Tibial nerve (tissue), 4 donors: ENCODE measurements around the gene PKD2. TPM values are rescaled to one million over a fixed set of nuclear protein-coding genes. Genes with fewer than 3 reads are reported as not detected.
A peak's percentile ranks its signal among the peaks of the same experiment; 100 is the strongest.

ENCODE experiments used
- DNase-seq, 2 donors: peaks; one replicate each; pipeline ENCODE4 v3.0.0-alpha.2; 2019; ENCODE audit warnings: low spot score in 2 of 2
- H3K27ac ChIP-seq, 4 donors: fragments of 200-600 bp; sonication (generic) in 3 of 4; one replicate each; pipeline ENCODE4 v1.5.1; 2017 to 2019; ENCODE audit warnings: mild to moderate bottlenecking in 1 of 4
- H3K27me3 ChIP-seq, 2 donors: fragments of 200-600 bp; sonication (generic) in 1 of 2; one replicate each; pipeline versions ENCODE4 v1.5.1 to v1.6.0; 2017 to 2019
- H3K36me3 ChIP-seq, 3 donors: fragments of 200-600 bp; sonication (generic); one replicate each; pipeline ENCODE4 v1.5.1; 2018 to 2019
- H3K4me1 ChIP-seq, 4 donors: fragments of 200-600 bp; sonication (generic) in 3 of 4; one replicate each; pipeline ENCODE4 v1.5.1; 2017 to 2019
- H3K4me3 ChIP-seq, 4 donors: fragments of 200-600 bp; sonication (generic) in 3 of 4; one replicate each; pipeline ENCODE4 v1.5.1; 2017 to 2019; ENCODE audit warnings: mild to moderate bottlenecking in 1 of 4, moderate library complexity in 1 of 4
- H3K9me3 ChIP-seq, 4 donors: fragments of 200-600 bp; sonication (generic) in 3 of 4; one replicate each; pipeline ENCODE4 v1.5.1; 2017 to 2019
- EP300 ChIP-seq, 2 donors: sonication (generic); formaldehyde crosslinking; IDR thresholded peaks; one replicate each; pipeline ENCODE4 v1.6.1; 2017; ENCODE audit warnings: antibody characterized with exemption in 2 of 2, mild to moderate bottlenecking in 1 of 2
- POLR2A ChIP-seq, 2 donors: fragments of 450-650 bp; IDR thresholded peaks; one replicate each; pipeline ENCODE4 v1.6.1; 2017; ENCODE audit warnings: antibody characterized with exemption in 2 of 2, mild to moderate bottlenecking in 2 of 2, moderate library complexity in 2 of 2
- WGBS, 2 donors: methylation state at CpG; one replicate each; pipeline ENCODE4 v1.1.5; 2018; 5-methylcytosine and 5-hydroxymethylcytosine counted together
- total RNA-seq, 4 donors: library from RNA; depleted of rRNA; stranded (reverse); fragments of >200 nt; gene quantifications; one replicate each; pipeline ENCODE4 v1.1.0, GENCODE V29; 2016
- TF ChIP-seq, protein P1 (sequence below), 5 experiments: fragments of 200-600 bp in 3 of 5; fragments of 450-650 bp in 2 of 5; sonication (generic) in 3 of 5; IDR thresholded peaks; one replicate each; pipeline ENCODE4 v1.5.1; 2016 to 2019; ENCODE audit warnings: antibody characterized with exemption in 5 of 5, mild to moderate bottlenecking in 3 of 5, moderate library complexity in 2 of 5

Gene PKD2
- total RNA-seq, 4 donors from 2014 or later, result 92.7 to 117 (median 94.7) TPM

DNA sequence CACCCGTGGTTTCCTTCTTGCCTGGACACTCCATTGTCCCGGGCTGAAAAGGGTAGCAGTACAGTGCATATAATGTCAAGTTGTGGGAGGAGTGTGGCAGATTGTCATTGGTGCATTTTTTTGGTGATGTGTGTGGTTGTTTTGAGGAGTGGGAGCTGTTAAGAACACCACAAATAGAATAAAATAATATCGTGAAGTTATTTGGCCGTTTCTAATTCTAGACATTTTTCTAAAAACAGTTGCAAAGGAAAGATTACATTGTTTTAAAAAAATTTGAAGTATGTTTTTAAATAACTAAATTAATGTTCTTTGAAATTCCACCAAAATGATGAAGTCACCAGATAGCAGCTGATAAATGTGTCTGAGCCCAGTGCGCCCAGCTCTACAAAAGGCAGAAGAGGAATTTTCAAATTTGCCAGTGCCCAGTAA is 1.3 kb downstream of the PKD2 start:
- TF ChIP-seq POLR2A (IDR thresholded peaks at IDR 0.05), result no peak
- TF ChIP-seq, protein P1, sequence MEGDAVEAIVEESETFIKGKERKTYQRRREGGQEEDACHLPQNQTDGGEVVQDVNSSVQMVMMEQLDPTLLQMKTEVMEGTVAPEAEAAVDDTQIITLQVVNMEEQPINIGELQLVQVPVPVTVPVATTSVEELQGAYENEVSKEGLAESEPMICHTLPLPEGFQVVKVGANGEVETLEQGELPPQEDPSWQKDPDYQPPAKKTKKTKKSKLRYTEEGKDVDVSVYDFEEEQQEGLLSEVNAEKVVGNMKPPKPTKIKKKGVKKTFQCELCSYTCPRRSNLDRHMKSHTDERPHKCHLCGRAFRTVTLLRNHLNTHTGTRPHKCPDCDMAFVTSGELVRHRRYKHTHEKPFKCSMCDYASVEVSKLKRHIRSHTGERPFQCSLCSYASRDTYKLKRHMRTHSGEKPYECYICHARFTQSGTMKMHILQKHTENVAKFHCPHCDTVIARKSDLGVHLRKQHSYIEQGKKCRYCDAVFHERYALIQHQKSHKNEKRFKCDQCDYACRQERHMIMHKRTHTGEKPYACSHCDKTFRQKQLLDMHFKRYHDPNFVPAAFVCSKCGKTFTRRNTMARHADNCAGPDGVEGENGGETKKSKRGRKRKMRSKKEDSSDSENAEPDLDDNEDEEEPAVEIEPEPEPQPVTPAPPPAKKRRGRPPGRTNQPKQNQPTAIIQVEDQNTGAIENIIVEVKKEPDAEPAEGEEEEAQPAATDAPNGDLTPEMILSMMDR (IDR thresholded peaks at IDR 0.05), result no peak
- no peak for TF ChIP-seq EP300 (IDR thresholded peaks at IDR 0.05)
- peak overlapping the region in 3 of 4 donors; percentile 88 to 98 (median 96) for H3K27ac ChIP-seq
- peak overlapping the region; percentile 73 to 93 (median 84) for H3K4me3 ChIP-seq
- no peak for DNase-seq
- H3K4me1 ChIP-seq, result peaks cover 5 to 75% (median 24%) of the 10 kb centered on the region in 4 donors
- WGBS, 2 donors, result 4 to 11% methylated on average over 5 of the region's 5 CpGs
- no peaks in the 10 kb centered on the region for H3K27me3 ChIP-seq
- no peaks in the 10 kb centered on the region for H3K36me3 ChIP-seq
- no peaks in the 10 kb centered on the region for H3K9me3 ChIP-seq

DNA sequence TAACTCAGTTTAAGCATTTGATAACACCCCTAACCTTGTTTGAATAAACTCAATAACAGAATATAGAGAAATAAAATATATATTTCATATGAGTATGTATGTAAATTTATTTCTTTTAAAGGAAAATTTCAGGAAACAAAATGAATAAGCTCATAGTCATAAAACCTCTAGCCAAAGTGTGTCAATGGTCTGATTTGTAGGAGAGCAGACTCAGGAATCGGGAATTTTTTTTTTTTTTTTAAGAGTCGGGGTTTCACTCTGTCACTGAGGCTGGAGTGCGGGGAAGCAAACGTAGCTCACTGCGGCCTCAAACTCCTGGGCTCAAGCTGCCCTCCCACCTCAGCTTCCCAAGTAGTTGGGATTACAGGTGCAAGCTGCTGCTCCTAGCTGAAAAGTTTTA is 2.4 kb downstream of the PKD2 start:
- Histone ChIP-seq H3K4me3 (no peak overlapping the region), H3K27me3 (no peaks in the 10 kb centered on the region), H3K36me3 (no peaks in the 10 kb centered on the region), H3K27ac (peak overlapping the region in 2 of 4 donors; percentile 48 to 61), H3K9me3 (no peaks in the 10 kb centered on the region), H3K4me1 (peaks cover 5 to 84% (median 24%) of the 10 kb centered on the region in 4 donors)
- DNase-seq, result no peak
- WGBS, 2 donors, result 67 to 71% methylated on average over 5 of the region's 5 CpGs
- no peak for TF ChIP-seq EP300 (IDR thresholded peaks at IDR 0.05)
- TF ChIP-seq, protein P1 (IDR thresholded peaks at IDR 0.05), result no peak
- no peak for TF ChIP-seq POLR2A (IDR thresholded peaks at IDR 0.05)

DNA sequence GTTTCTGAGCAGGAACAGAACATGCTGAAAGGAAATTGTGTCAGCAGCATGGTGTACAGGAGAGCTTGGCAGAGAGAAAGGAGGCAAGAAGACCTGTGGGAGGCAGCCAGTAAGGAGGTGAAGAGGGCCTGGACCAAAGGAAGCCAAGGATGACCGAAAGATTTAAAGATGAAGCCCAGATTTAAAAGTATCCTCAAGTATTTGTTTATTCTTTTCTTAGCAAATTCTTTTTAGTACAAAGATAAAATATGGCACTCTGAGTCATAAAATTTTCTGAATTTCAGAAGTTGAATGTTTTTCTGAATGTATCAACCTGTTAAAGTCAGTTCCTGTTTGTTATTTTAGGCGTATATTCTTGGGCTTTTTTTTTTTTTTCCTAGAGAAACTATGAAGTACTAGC is 3.5 kb downstream of the PKD2 start:
- no peaks in the 10 kb centered on the region for H3K9me3 ChIP-seq
- H3K27ac ChIP-seq, result peak overlapping the region in 2 of 4 donors; percentile 48 to 61
- H3K4me3 ChIP-seq, result peak overlapping the region in 1 of 4 donors; percentile 3
- no peaks in the 10 kb centered on the region for H3K36me3 ChIP-seq
- no peaks in the 10 kb centered on the region for H3K27me3 ChIP-seq
- DNase-seq, result no peak
- TF ChIP-seq, protein P1 (IDR thresholded peaks at IDR 0.05), result no peak
- TF ChIP-seq POLR2A (IDR thresholded peaks at IDR 0.05), result no peak
- TF ChIP-seq EP300 (IDR thresholded peaks at IDR 0.05), result no peak
- peaks cover 5 to 87% (median 24%) of the 10 kb centered on the region in 4 donors for H3K4me1 ChIP-seq
- WGBS, 2 donors, result 46 to 60% methylated on average over 2 of the region's 2 CpGs

DNA sequence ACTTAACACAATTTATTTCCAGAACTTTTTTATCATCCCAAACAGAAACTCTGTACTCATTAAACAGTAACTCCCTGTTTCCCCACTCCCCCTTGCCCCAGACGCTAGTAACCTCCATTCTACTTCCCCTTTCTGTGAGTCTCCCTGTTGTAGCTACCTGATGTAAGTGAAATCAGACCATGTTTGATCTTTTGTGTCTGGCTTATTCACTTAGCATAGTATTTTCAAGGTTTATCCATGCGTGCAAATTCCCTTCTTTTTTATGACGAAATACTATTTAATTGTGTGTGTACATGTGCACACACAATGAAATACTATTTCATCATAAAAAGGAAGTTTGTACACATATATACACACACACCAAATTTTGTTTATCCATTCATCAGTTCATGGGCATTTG is 5.2 kb downstream of the PKD2 start:
- Histone ChIP-seq H3K4me3 (no peak overlapping the region), H3K4me1 (peaks cover 5 to 92% (median 23%) of the 10 kb centered on the region in 4 donors), H3K9me3 (no peaks in the 10 kb centered on the region), H3K27ac (no peak overlapping the region), H3K36me3 (no peaks in the 10 kb centered on the region), H3K27me3 (no peaks in the 10 kb centered on the region)
- 73 to 81% methylated on average over 3 of the region's 3 CpGs for WGBS, 2 donors
- no peak for DNase-seq
- no peak for TF ChIP-seq EP300 (IDR thresholded peaks at IDR 0.05)
- TF ChIP-seq, protein P1 (IDR thresholded peaks at IDR 0.05), result no peak
- TF ChIP-seq POLR2A (IDR thresholded peaks at IDR 0.05), result no peak

DNA sequence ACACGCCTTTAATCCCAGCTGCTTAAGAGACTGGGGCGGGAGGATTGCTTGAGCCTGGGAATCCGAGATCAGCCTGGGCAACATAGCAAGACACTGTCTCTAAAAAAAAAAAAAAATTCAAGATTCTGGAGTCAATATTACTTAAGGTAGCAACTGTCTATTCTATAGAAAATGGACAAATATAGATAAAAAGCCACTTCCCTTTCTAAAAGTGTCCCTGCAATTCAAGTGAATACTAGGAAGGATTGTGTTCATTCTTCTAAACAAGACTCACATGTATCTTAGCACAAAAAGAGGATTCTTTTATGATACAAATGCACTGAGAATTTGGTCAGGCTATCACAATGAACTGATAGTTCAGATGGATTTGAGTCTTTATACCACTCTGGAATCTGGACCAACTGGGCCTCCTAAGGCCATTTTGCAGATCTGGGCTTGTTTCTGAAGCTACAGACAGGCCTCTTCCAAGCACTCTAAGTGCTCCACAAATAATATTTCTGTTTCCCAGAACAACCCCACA is 7.0 kb downstream of the PKD2 start:
- H3K4me1 ChIP-seq, result peaks cover 5 to 100% (median 27%) of the 10 kb centered on the region in 4 donors
- peak overlapping the region in 1 of 4 donors; percentile 91 for H3K27ac ChIP-seq
- no peaks in the 10 kb centered on the region for H3K36me3 ChIP-seq
- no peaks in the 10 kb centered on the region for H3K27me3 ChIP-seq
- 86 to 90% methylated on average over 3 of the region's 3 CpGs for WGBS, 2 donors
- no peak overlapping the region for H3K4me3 ChIP-seq
- TF ChIP-seq POLR2A (IDR thresholded peaks at IDR 0.05) (no peak), EP300 (IDR thresholded peaks at IDR 0.05) (no peak)
- TF ChIP-seq, protein P1 (IDR thresholded peaks at IDR 0.05), result no peak
- DNase-seq, result no peak
- no peaks in the 10 kb centered on the region for H3K9me3 ChIP-seq
